HG03103 (cell line): ENCODE results near the gene TRDMT1.

ENCODE experiments used
- ATAC-seq: cut with Tn5 transposase; IDR thresholded peaks from one replicate; pipeline ENCODE4 v1.9.1; 2021; ENCODE audit warnings: low read depth; ENCODE audit not compliant: unreplicated experiment

TRDMT1 gene

GRCh38 chr10:17181110-17181509, 20.4 kb downstream of the TRDMT1 start:
- ATAC-seq, result no peak

- ATAC-seq, result no peak
These were observed 22.5 kb downstream of the TRDMT1 start for GRCh38 chr10:17179002-17179401.

- ATAC-seq, result no peak
These were observed 23.5 kb downstream of the TRDMT1 start for GRCh38 chr10:17178006-17178405.

- no peak for ATAC-seq
These were observed 24.5 kb downstream of the TRDMT1 start for GRCh38 chr10:17177014-17177413.

GRCh38 chr10:17176091-17176490, 25.4 kb downstream of the TRDMT1 start:
- no peak for ATAC-seq

GRCh38 chr10:17175551-17175950, 25.9 kb downstream of the TRDMT1 start:
- ATAC-seq, result no peak

GRCh38 chr10:17174626-17175025, 26.8 kb downstream of the TRDMT1 start:
- no peak for ATAC-seq

- no peak for ATAC-seq
These were observed 30.3 kb downstream of the TRDMT1 start for GRCh38 chr10:17171141-17171641.

- no peak for ATAC-seq
These were observed 31.7 kb downstream of the TRDMT1 start for GRCh38 chr10:17169803-17170202.

- ATAC-seq, result no peak
These were observed 34.8 kb downstream of the TRDMT1 start for GRCh38 chr10:17166699-17167098.

- no peak for ATAC-seq
These were observed 38.6 kb downstream of the TRDMT1 start for GRCh38 chr10:17162828-17163227.

- no peak for ATAC-seq
These were observed 39.7 kb downstream of the TRDMT1 start for GRCh38 chr10:17161775-17162174.

- no peak for ATAC-seq
These were observed 44.4 kb downstream of the TRDMT1 start for GRCh38 chr10:17157024-17157423.

- ATAC-seq, result no peak
These were observed 45.6 kb downstream of the TRDMT1 start for GRCh38 chr10:17155826-17156225.

GRCh38 chr10:17154116-17154515, 47.4 kb downstream of the TRDMT1 start:
- ATAC-seq, result no peak

GRCh38 chr10:17153321-17153720, 48.2 kb downstream of the TRDMT1 start:
- no peak for ATAC-seq

GRCh38 chr10:17151716-17152115, 49.8 kb downstream of the TRDMT1 start:
- ATAC-seq, result no peak

GRCh38 chr10:17147884-17148489, 53.5 kb downstream of the TRDMT1 start:
- ATAC-seq, result no peak

GRCh38 chr10:17146892-17147291, 54.6 kb downstream of the TRDMT1 start:
- no peak for ATAC-seq

- ATAC-seq, result no peak
These were observed 56.2 kb downstream of the TRDMT1 start for GRCh38 chr10:17145239-17145638.

- no peak for ATAC-seq
These were observed 56.7 kb downstream of the TRDMT1 start for GRCh38 chr10:17144757-17145156.

- no peak for ATAC-seq
These were observed 57.4 kb downstream of the TRDMT1 start for GRCh38 chr10:17144032-17144431.
